Measurements from ENCODE around the gene TBCK.

The TBCK gene

GRCh38 chr4:106034220-106034619 lies 281.8 kb downstream of the TBCK start:
- DNase-seq (ENCODE audit: low read depth, low spot score): no peak

GRCh38 chr4:106033469-106033868 lies 282.5 kb downstream of the TBCK start:
- H3K4me1 ChIP-seq (ENCODE audit: control insufficient read depth, insufficient read depth, low read length): no peaks in the 10 kb centered on the region; the same call in 1 of the 2 replicates
- H3K9me3 ChIP-seq (ENCODE audit: control insufficient read depth, insufficient read depth, low read length): no peaks in the 10 kb centered on the region
- H3K27me3 ChIP-seq (ENCODE audit: control insufficient read depth, insufficient read depth, low read length): no peaks in the 10 kb centered on the region
- no peak overlapping the region for H3K27ac ChIP-seq (ENCODE audit: low read length)
- H3K36me3 ChIP-seq (ENCODE audit: control insufficient read depth, insufficient read depth, low read length): no peaks in the 10 kb centered on the region
- no peak for DNase-seq (ENCODE audit: low read depth, low spot score)
- no peak overlapping the region for H3K4me3 ChIP-seq (ENCODE audit: low read length)

More at GRCh38 chr4:106034220-106034619, 281.8 kb downstream of the TBCK start:
- no peak overlapping the region for H3K4me3 ChIP-seq (ENCODE audit: low read length)
- no CpG with 5 or more reads among the region's 3 CpGs for WGBS (ENCODE audit: insufficient coverage, insufficient read length)
- no peaks in the 10 kb centered on the region for H3K27me3 ChIP-seq (ENCODE audit: control insufficient read depth, insufficient read depth, low read length)
- no peaks in the 10 kb centered on the region; the same call in 1 of the 2 replicates for H3K4me1 ChIP-seq (ENCODE audit: control insufficient read depth, insufficient read depth, low read length)
- H3K36me3 ChIP-seq (ENCODE audit: control insufficient read depth, insufficient read depth, low read length): no peaks in the 10 kb centered on the region
- no peaks in the 10 kb centered on the region for H3K9me3 ChIP-seq (ENCODE audit: control insufficient read depth, insufficient read depth, low read length)
- no peak overlapping the region for H3K27ac ChIP-seq (ENCODE audit: low read length)

GRCh38 chr4:106032851-106033286 lies 283.1 kb downstream of the TBCK start:
- WGBS (ENCODE audit: insufficient coverage, insufficient read length): no CpG with 5 or more reads among the region's 1 CpG
- Histone ChIP-seq H3K4me1 (ENCODE audit: control insufficient read depth, insufficient read depth, low read length) (no peaks in the 10 kb centered on the region; the same call in 1 of the 2 replicates), H3K4me3 (ENCODE audit: low read length) (no peak overlapping the region), H3K36me3 (ENCODE audit: control insufficient read depth, insufficient read depth, low read length) (no peaks in the 10 kb centered on the region), H3K27ac (ENCODE audit: low read length) (no peak overlapping the region), H3K9me3 (ENCODE audit: control insufficient read depth, insufficient read depth, low read length) (no peaks in the 10 kb centered on the region), H3K27me3 (ENCODE audit: control insufficient read depth, insufficient read depth, low read length) (no peaks in the 10 kb centered on the region)
- DNase-seq (ENCODE audit: low read depth, low spot score): no peak

GRCh38 chr4:106022454-106022853 lies 293.6 kb downstream of the TBCK start:
- no CpG with 5 or more reads among the region's 2 CpGs for WGBS (ENCODE audit: insufficient coverage, insufficient read length)
- H3K27me3 ChIP-seq (ENCODE audit: control insufficient read depth, insufficient read depth, low read length): no peaks in the 10 kb centered on the region
- no peak for DNase-seq (ENCODE audit: low read depth, low spot score)
- H3K27ac ChIP-seq (ENCODE audit: low read length): no peak overlapping the region
- H3K36me3 ChIP-seq (ENCODE audit: control insufficient read depth, insufficient read depth, low read length): no peaks in the 10 kb centered on the region
- H3K9me3 ChIP-seq (ENCODE audit: control insufficient read depth, insufficient read depth, low read length): no peaks in the 10 kb centered on the region
- no peaks in the 10 kb centered on the region for H3K4me1 ChIP-seq (ENCODE audit: control insufficient read depth, insufficient read depth, low read length)
- H3K4me3 ChIP-seq (ENCODE audit: low read length): no peak overlapping the region

- Histone ChIP-seq H3K27ac (ENCODE audit: low read length) (no peak overlapping the region), H3K27me3 (ENCODE audit: control insufficient read depth, insufficient read depth, low read length) (no peaks in the 10 kb centered on the region), H3K4me3 (ENCODE audit: low read length) (no peak overlapping the region), H3K9me3 (ENCODE audit: control insufficient read depth, insufficient read depth, low read length) (no peaks in the 10 kb centered on the region), H3K36me3 (ENCODE audit: control insufficient read depth, insufficient read depth, low read length) (no peaks in the 10 kb centered on the region), H3K4me1 (ENCODE audit: control insufficient read depth, insufficient read depth, low read length) (no peaks in the 10 kb centered on the region)
- DNase-seq (ENCODE audit: low read depth, low spot score): no peak
- WGBS (ENCODE audit: insufficient coverage, insufficient read length): no CpG with 5 or more reads among the region's 5 CpGs
These were observed 294.1 kb downstream of the TBCK start for GRCh38 chr4:106021737-106022410.

- Histone ChIP-seq H3K4me1 (ENCODE audit: control insufficient read depth, insufficient read depth, low read length) (no peaks in the 10 kb centered on the region), H3K36me3 (ENCODE audit: control insufficient read depth, insufficient read depth, low read length) (no peaks in the 10 kb centered on the region), H3K27ac (ENCODE audit: low read length) (no peak overlapping the region), H3K27me3 (ENCODE audit: control insufficient read depth, insufficient read depth, low read length) (no peaks in the 10 kb centered on the region), H3K9me3 (ENCODE audit: control insufficient read depth, insufficient read depth, low read length) (no peaks in the 10 kb centered on the region), H3K4me3 (ENCODE audit: low read length) (no peak overlapping the region)
- DNase-seq (ENCODE audit: low read depth, low spot score): no peak
These were observed 296.2 kb downstream of the TBCK start for GRCh38 chr4:106019771-106020170.

GRCh38 chr4:106017975-106018374 lies 298.0 kb downstream of the TBCK start:
- H3K4me1 ChIP-seq (ENCODE audit: control insufficient read depth, insufficient read depth, low read length): no peaks in the 10 kb centered on the region

GRCh38 chr4:106011387-106011786 lies 304.6 kb downstream of the TBCK start:
- Histone ChIP-seq H3K27ac (ENCODE audit: low read length) (no peak overlapping the region), H3K27me3 (ENCODE audit: control insufficient read depth, insufficient read depth, low read length) (no peaks in the 10 kb centered on the region), H3K36me3 (ENCODE audit: control insufficient read depth, insufficient read depth, low read length) (no peaks in the 10 kb centered on the region), H3K4me3 (ENCODE audit: low read length) (no peak overlapping the region), H3K9me3 (ENCODE audit: control insufficient read depth, insufficient read depth, low read length) (no peaks in the 10 kb centered on the region), H3K4me1 (ENCODE audit: control insufficient read depth, insufficient read depth, low read length) (no peaks in the 10 kb centered on the region)
- no peak for DNase-seq (ENCODE audit: low read depth, low spot score)
- no CpG with 5 or more reads among the region's 1 CpG for WGBS (ENCODE audit: insufficient coverage, insufficient read length)

More at GRCh38 chr4:106017975-106018374, 298.0 kb downstream of the TBCK start:
- Histone ChIP-seq H3K36me3 (ENCODE audit: control insufficient read depth, insufficient read depth, low read length) (no peaks in the 10 kb centered on the region), H3K27ac (ENCODE audit: low read length) (no peak overlapping the region), H3K4me3 (ENCODE audit: low read length) (no peak overlapping the region), H3K9me3 (ENCODE audit: control insufficient read depth, insufficient read depth, low read length) (no peaks in the 10 kb centered on the region), H3K27me3 (ENCODE audit: control insufficient read depth, insufficient read depth, low read length) (no peaks in the 10 kb centered on the region)
- no CpG with 5 or more reads among the region's 5 CpGs for WGBS (ENCODE audit: insufficient coverage, insufficient read length)
- no peak for DNase-seq (ENCODE audit: low read depth, low spot score)

GRCh38 chr4:106010761-106011160 lies 305.2 kb downstream of the TBCK start:
- Histone ChIP-seq H3K4me1 (ENCODE audit: control insufficient read depth, insufficient read depth, low read length) (no peaks in the 10 kb centered on the region), H3K27ac (ENCODE audit: low read length) (no peak overlapping the region), H3K4me3 (ENCODE audit: low read length) (no peak overlapping the region), H3K36me3 (ENCODE audit: control insufficient read depth, insufficient read depth, low read length) (no peaks in the 10 kb centered on the region), H3K27me3 (ENCODE audit: control insufficient read depth, insufficient read depth, low read length) (no peaks in the 10 kb centered on the region), H3K9me3 (ENCODE audit: control insufficient read depth, insufficient read depth, low read length) (no peaks in the 10 kb centered on the region)
- WGBS (ENCODE audit: insufficient coverage, insufficient read length): no CpG with 5 or more reads among the region's 2 CpGs
- no peak for DNase-seq (ENCODE audit: low read depth, low spot score)

- peaks cover 2% of the 10 kb centered on the region; the same call in 1 of the 2 replicates for H3K4me1 ChIP-seq (ENCODE audit: control insufficient read depth, insufficient read depth, low read length)
- H3K27ac ChIP-seq (ENCODE audit: low read length): no peak overlapping the region
- H3K9me3 ChIP-seq (ENCODE audit: control insufficient read depth, insufficient read depth, low read length): no peaks in the 10 kb centered on the region
- no peak for DNase-seq (ENCODE audit: low read depth, low spot score)
- WGBS (ENCODE audit: insufficient coverage, insufficient read length): no CpG with 5 or more reads among the region's 2 CpGs
- H3K36me3 ChIP-seq (ENCODE audit: control insufficient read depth, insufficient read depth, low read length): no peaks in the 10 kb centered on the region
- no peak overlapping the region for H3K4me3 ChIP-seq (ENCODE audit: low read length)
- H3K27me3 ChIP-seq (ENCODE audit: control insufficient read depth, insufficient read depth, low read length): no peaks in the 10 kb centered on the region
These were observed 313.0 kb downstream of the TBCK start for GRCh38 chr4:106002994-106003393.
